Sigmoid colon (tissue), 4 donors: Measurements from ENCODE around the gene TTLL4.

Experiments used
- CTCF ChIP-seq, 4 experiments: fragments of 450-650 bp in 3 of 4; fragments of 200-600 bp in 1 of 4; IDR thresholded peaks; one replicate each; pipeline ENCODE4 v1.5.1; 2016 to 2019; ENCODE audit warnings: antibody characterized with exemption in 4 of 4, mild to moderate bottlenecking in 3 of 4, moderate library complexity in 2 of 4
- POLR2A ChIP-seq, 2 donors: fragments of 450-650 bp; IDR thresholded peaks; one replicate each; pipeline ENCODE4 v1.6.1; 2016; ENCODE audit warnings: antibody characterized with exemption in 2 of 2, mild to moderate bottlenecking in 2 of 2, moderate library complexity in 2 of 2
- POLR2AphosphoS5 ChIP-seq, 4 donors: sonication (generic); formaldehyde crosslinking; IDR thresholded peaks; one replicate each; pipeline ENCODE4 v1.6.1; 2017; ENCODE audit warnings: antibody characterized with exemption in 4 of 4

GRCh38 chr2:218710687-218711549 is at the start of gene TTLL4:
- TF ChIP-seq CTCF (IDR thresholded peaks at IDR 0.05) (peak; percentile 83 to 95 (median 90)), POLR2A (IDR thresholded peaks at IDR 0.05) (peak; percentile 13 to 24), POLR2AphosphoS5 (IDR thresholded peaks at IDR 0.05) (peak; percentile 80 to 92 (median 84))
